ENCODE data around the gene CDC25B.
"Not testable (repeated sequence)": the region's sequence is repeated elsewhere in the genome, so short reads cannot be mapped to it uniquely, and the experiment has no call there.

CDC25B gene

DNA sequence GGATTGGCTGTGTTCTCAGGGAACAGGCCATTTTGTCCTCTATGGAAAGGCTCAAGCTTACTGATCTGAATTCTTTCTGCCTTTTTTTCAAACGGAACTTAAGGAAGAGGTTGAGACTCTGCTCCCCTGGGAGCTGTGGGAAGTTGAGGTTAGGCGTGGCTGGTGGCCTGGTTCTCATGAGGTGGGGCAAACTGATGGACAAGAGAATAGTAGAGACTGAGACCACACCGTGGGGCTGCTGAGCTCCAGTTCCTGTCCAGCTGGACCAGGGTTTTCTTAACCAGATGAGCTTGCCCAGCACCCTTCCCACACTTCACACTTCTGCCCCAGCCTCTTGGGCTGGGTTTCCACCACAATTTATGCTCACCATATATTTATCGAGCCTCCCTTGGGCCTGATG lies 30.3 kb downstream of the CDC25B start:
- H3K4me3 Mint-ChIP-seq: no peak overlapping the region
- H3K9me3 Mint-ChIP-seq: no peaks in the 10 kb centered on the region
- no peak for DNase-seq
- H3K27ac Mint-ChIP-seq: no peak overlapping the region
- H3K27me3 Mint-ChIP-seq: no peaks in the 10 kb centered on the region
- H3K4me1 Mint-ChIP-seq: peaks cover 11 to 14% of the 10 kb centered on the region in 2 donors
- ATAC-seq (replicated peaks): no peak
- peaks cover 31 to 45% of the 10 kb centered on the region in 2 donors for H3K36me3 Mint-ChIP-seq

DNA sequence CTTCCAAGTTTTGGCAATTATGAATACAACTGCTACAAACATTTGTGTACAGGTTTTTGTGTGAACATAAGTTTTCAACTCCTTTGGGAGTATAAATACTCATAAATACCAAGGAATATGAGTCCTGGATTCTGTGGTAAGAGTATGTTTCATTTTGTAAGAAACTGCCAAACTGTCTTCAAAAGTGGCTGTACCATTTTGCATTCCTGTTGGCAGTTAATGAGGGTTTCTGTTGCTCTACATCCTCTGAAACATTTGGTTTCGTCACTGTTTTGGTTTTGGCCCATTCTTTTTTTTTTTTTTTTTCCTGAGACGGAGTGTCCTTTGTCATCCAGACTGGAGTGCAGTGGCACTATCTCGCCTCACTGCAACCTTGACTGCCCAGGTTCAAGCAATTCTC lies 32.7 kb downstream of the CDC25B start:
- H3K27me3 Mint-ChIP-seq: no peaks in the 10 kb centered on the region
- ATAC-seq (replicated peaks): no peak
- no peak overlapping the region for H3K27ac Mint-ChIP-seq
- DNase-seq: no peak
- peaks cover 8 to 9% of the 10 kb centered on the region in 2 donors for H3K4me1 Mint-ChIP-seq
- H3K36me3 Mint-ChIP-seq: peaks cover 27 to 35% of the 10 kb centered on the region in 2 donors
- H3K9me3 Mint-ChIP-seq: no peaks in the 10 kb centered on the region
- no peak overlapping the region for H3K4me3 Mint-ChIP-seq

DNA sequence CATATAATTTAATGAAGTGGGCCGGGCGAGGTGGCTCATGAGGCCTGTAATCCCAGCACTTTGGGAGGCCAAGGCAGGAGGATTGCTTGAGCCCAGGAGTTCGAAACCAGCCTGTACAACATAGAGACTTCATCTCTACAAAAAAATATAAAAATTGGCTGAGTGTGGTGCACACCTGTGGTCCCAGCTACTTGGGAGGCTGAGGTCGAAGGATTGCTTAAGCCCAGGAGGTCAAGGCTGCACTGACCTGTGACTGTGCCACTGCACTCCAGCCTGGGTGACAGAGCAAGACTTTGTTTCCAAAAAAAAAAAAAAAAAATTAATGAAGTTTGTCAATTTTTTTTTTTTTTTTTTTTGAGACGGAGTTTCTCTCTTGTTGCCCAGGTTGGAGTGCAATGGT lies 33.8 kb downstream of the CDC25B start:
- not testable (repeated sequence) for ATAC-seq (replicated peaks); H3K9me3 Mint-ChIP-seq; H3K4me1 Mint-ChIP-seq; H3K27me3 Mint-ChIP-seq; H3K4me3 Mint-ChIP-seq; DNase-seq; H3K27ac Mint-ChIP-seq
- H3K36me3 Mint-ChIP-seq: peaks cover 23 to 31% of the 10 kb centered on the region in 2 donors

DNA sequence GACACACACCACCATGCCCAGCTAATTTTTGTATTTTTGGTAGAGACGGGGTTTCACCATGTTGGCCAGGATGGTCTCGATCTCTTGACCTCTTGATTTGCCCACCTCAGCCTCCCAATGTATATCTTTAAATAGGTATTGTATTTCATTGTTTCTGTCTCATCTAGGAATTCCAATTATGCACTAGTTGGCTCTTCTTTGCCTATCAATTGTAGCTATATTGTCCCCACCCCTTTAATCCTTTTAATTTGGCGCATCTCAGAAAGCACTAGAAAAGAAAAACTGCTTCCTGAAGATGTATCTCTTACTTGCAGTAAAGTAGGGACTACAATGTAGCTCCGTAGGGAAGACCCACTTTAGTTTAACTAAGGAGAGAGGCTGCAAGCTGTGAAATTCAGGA lies 40.0 kb downstream of the CDC25B start:
- Mint-ChIP-seq H3K27ac (no peak overlapping the region), H3K27me3 (no peaks in the 10 kb centered on the region), H3K36me3 (peaks cover 6 to 9% of the 10 kb centered on the region in 2 donors), H3K4me3 (no peak overlapping the region), H3K4me1 (peaks cover 0 to 3% of the 10 kb centered on the region in 2 donors), H3K9me3 (no peaks in the 10 kb centered on the region)
- no peak for DNase-seq
- no peak for ATAC-seq (replicated peaks)

DNA sequence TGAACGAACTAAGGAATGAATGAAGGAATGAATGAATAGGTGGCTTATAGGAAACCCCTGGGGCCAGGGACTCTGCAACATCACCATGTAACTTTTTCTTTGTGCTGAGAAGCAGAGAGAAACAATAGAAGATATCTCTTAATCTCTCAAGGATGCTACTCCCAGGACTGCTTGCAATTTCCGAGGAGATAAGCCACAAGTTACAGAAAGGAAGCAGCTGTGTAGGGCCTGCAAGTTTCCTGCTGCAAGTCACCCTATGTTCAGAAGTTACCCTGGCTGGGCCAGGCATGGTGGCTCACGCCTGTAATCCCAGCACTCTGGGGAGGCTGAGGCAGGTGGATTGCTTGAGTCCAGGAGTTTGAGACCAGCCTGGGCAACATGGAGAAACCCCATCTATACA lies 43.2 kb downstream of the CDC25B start:
- ATAC-seq (replicated peaks) (no peak), DNase-seq (no peak)
- Mint-ChIP-seq H3K27ac (no peak overlapping the region), H3K36me3 (peaks cover 5 to 9% of the 10 kb centered on the region in 2 donors), H3K9me3 (no peaks in the 10 kb centered on the region), H3K27me3 (no peaks in the 10 kb centered on the region), H3K4me1 (peaks cover 0 to 3% of the 10 kb centered on the region in 2 donors), H3K4me3 (no peak overlapping the region)

DNA sequence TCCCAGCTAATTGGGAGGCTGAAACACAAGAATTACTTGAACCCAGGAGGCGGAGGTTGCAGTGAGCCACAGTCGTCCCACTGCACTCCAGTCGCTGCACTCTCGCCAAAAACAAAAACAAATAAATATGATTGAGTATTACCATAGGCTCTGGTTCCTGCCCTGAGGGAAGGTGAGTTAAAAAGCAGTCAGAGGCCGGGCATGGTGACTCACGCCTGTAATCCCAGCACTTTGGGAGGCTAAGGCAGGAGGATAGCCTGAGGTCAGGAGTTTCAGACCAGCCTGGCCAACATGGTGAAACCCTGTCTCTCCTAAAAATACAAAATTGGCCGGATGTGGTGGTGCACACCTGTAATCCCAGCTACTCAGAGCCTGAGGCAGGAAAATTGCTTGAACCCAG lies 44.1 kb downstream of the CDC25B start:
- not testable (repeated sequence) for H3K27me3 Mint-ChIP-seq; H3K4me3 Mint-ChIP-seq; H3K36me3 Mint-ChIP-seq; H3K4me1 Mint-ChIP-seq; H3K9me3 Mint-ChIP-seq; ATAC-seq (replicated peaks); DNase-seq
- H3K27ac Mint-ChIP-seq: peak overlapping the region; percentile 83

DNA sequence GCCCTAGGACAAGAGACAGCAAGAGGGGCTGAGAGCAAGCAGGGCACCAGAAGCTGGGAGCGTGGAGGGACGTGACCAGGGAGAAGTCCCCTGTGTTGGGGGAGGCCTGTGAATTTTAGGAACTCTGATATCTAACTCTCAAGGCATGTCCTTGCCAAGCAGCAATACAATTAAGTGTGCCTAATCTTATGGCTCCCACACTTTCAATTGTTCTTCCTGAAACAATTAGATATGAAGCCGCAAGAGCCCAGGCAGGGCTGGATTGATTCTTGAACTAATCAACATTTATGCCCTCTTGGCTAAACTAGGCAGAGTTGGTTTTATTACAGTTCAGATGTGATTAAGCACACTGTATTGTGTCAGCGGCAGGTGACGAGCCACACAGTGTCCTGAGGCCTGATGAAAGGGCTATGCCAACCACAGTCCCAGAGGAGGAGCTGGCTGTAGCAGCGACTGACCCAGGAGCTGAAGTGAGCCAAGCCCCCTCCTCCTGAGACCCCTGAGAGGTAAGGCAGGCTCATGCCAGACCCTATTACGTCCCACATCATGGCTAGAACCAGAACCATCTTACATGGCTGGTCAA lies 46.3 kb downstream of the CDC25B start:
- peaks cover 5 to 14% of the 10 kb centered on the region in 2 donors for H3K4me1 Mint-ChIP-seq
- ATAC-seq (replicated peaks) (no peak), DNase-seq (no peak)
- no peaks in the 10 kb centered on the region for H3K9me3 Mint-ChIP-seq
- H3K4me3 Mint-ChIP-seq: no peak overlapping the region
- H3K27ac Mint-ChIP-seq: no peak overlapping the region
- no peaks in the 10 kb centered on the region for H3K27me3 Mint-ChIP-seq
- peaks cover 4 to 6% of the 10 kb centered on the region in 2 donors for H3K36me3 Mint-ChIP-seq

DNA sequence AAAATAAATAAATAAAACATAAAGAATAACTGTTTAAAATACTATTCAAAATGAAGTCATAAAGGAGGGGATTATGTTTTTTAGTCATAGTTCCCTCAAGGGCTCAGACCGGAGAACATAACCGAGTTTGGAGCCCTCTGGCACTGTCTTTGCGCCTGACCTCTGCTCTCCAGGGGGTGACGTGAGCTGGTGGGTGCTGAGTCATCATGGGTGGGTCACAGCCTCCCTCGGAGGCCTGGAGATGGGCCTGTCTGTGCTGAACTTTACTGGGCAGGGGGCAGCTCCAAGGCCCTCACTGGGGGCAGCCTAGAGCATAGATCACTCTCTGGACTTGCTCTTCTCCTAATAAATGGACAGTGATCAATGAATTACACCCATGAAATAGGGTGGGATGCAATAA lies 47.4 kb downstream of the CDC25B start:
- Mint-ChIP-seq H3K27ac (no peak overlapping the region), H3K4me1 (peaks cover 12 to 25% of the 10 kb centered on the region in 2 donors), H3K36me3 (peaks cover 6% of the 10 kb centered on the region in 2 donors), H3K9me3 (no peaks in the 10 kb centered on the region), H3K27me3 (no peaks in the 10 kb centered on the region), H3K4me3 (no peak overlapping the region)
- ATAC-seq (replicated peaks): no peak
- no peak for DNase-seq

DNA sequence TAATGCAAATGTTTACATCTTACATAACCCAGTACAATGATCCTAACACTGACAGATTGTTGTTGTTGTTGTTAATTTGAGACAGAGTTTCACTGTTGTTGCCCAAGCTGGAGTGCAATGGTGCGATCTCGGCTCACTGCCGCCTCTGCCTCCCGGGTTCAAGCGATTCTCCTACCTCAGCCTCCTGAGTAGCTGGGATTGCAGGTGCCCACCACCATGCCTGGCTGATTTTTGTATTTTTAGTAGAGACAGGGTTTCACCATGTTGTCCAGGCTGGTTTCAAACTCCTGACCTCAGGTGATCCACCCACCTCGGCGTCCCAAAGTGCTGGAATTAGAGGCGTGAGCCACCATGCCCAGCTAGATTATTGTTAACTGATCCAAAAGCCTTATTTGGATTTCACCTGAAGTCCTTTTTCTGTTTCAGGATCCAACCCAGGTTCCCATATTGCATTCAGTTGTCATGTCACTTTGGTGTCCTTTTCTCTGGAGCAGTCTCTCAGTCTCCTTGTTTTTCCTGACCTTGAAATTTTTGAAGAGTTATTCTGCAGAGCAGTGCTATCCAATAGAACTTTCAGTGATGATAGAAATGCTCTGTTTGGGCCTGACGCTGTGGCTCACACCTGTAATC lies 48.0 kb downstream of the CDC25B start:
- DNase-seq; ATAC-seq (replicated peaks); H3K9me3 Mint-ChIP-seq; H3K4me3 Mint-ChIP-seq; H3K27me3 Mint-ChIP-seq; H3K27ac Mint-ChIP-seq; H3K36me3 Mint-ChIP-seq: not testable (repeated sequence)
- H3K4me1 Mint-ChIP-seq: peaks cover 15 to 31% of the 10 kb centered on the region in 2 donors

DNA sequence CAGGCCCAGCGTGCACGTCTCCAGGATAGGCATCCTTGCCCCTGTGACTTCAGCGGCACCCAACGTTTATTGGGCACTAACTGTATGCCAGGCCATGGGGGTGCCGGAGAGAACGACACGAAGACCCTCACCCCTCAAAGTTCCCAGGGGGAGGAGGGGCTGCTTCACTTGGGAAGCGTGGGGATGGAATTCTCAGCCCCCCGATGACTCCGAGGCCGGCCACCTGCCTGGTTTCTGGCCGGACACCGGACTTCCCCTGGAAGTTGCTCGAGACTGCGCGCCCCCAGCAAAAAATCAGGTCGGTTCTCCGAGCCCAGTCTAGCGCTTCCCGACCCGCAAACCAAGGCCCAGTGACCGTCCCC lies 50.2 kb downstream of the CDC25B start:
- H3K4me1 Mint-ChIP-seq: peaks cover 15 to 35% of the 10 kb centered on the region in 2 donors
- peaks cover 4 to 14% of the 10 kb centered on the region in 2 donors for H3K36me3 Mint-ChIP-seq
- no peaks in the 10 kb centered on the region for H3K27me3 Mint-ChIP-seq
- ATAC-seq (replicated peaks): no peak
- peak overlapping the region; percentile 95 for H3K27ac Mint-ChIP-seq
- no peaks in the 10 kb centered on the region for H3K9me3 Mint-ChIP-seq
- no peak for DNase-seq
- H3K4me3 Mint-ChIP-seq: peak overlapping the region; percentile 91 to 94

DNA sequence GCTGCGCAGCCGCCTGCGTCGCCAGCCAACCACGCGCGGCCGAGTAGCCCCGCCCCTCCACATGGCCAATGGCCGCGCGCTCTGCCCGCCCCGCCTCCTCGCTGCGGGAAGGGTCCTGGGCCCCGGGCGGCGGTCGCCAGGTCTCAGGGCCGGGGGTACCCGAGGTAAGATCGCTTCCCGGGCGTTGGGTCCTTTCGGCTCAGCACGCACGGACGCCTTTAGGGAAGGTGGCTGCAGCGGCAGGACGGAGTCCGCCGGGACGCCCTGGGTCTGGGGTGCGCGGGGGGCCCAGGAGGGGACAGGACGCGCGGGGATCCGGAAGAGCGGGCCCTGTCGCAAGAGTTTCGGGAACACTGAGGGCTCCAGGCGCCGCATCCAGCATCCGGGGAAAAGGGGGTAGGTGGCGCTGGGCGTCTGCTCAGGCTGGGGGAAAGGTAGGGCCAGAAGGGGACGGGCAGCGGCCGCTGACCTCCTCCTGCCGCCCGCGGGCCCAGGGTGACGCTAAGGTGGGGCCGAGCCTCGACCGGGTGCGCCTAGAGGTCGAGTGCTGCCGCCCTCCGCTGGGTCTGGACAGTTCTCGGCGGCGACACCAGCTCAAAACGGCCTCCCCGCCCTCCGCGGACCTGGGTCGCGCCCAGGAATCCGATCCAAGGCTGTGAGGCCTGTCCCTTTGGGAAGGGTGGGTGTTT lies 50.8 kb downstream of the CDC25B start, which contains the start of gene MAVS:
TSS of gene MAVS (plus strand) at position 95 of the 689 bp plus-strand sequence. CDS start 7,791 bp downstream, outside the sequence.
- Mint-ChIP-seq H3K9me3 (no peaks in the 10 kb centered on the region), H3K36me3 (peaks cover 4 to 14% of the 10 kb centered on the region in 2 donors), H3K4me1 (peaks cover 15 to 35% of the 10 kb centered on the region in 2 donors), H3K27ac (peak within 1 kb of the TSS; percentile 95), H3K4me3 (peak within 1 kb of the TSS; percentile 91 to 94), H3K27me3 (no peaks in the 10 kb centered on the region)
- ATAC-seq (replicated peaks) (peak; percentile 94 to 97), DNase-seq (peak; percentile 80)

DNA sequence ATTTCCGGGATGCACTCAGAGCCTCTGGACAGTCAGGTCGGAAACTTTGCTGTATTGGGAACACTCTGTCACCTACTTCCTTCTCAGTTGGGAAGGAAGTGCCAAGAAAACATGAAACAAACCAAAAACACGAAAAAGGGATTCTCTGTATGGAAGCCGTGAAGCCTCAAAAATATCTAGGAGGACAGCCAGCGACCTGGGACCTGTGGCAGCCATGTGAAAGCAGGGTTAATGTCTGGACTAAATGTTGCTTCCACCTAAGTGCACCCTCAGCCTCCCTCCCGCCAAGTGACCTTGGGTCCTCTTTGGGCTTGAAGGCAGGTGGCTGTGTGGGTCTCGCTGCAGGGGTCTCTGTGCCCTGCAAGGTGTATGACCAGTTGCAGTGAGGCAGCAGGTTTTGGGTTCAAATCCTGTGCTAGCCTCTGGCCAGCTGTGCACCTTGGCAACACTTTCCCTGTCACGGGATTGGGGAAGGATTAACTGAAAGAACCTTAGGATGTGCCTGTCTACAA lies 51.4 kb downstream of the CDC25B start:
- H3K27ac Mint-ChIP-seq: peak overlapping the region; percentile 95
- peaks cover 15 to 35% of the 10 kb centered on the region in 2 donors for H3K4me1 Mint-ChIP-seq
- H3K36me3 Mint-ChIP-seq: peaks cover 4 to 14% of the 10 kb centered on the region in 2 donors
- ATAC-seq (replicated peaks) (no peak), DNase-seq (no peak)
- no peaks in the 10 kb centered on the region for H3K27me3 Mint-ChIP-seq
- peak overlapping the region; percentile 91 to 94 for H3K4me3 Mint-ChIP-seq
- no peaks in the 10 kb centered on the region for H3K9me3 Mint-ChIP-seq

DNA sequence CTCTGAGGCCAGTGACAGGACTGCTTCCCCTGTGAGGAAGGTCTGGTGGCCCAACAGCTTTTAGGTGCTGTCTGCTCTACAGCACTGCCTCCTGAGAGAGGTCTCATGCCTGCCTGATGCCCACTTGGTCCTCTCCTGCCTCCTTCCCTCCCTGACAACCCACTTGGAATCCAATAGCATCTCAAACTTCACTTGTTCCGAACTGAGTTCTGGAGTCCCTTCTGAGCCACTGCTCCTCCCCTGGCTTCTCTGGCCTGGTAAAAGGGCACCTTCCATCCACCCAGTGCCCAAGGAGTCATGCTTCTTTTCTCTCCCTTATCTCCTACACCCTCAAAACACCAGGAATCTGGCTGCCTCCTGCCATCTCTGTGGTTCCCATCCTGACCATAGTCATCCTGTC lies 52.5 kb downstream of the CDC25B start:
- DNase-seq (no peak), ATAC-seq (replicated peaks) (no peak)
- peaks cover 4 to 14% of the 10 kb centered on the region in 2 donors for H3K36me3 Mint-ChIP-seq
- H3K9me3 Mint-ChIP-seq: no peaks in the 10 kb centered on the region
- peak overlapping the region; percentile 74 for H3K27ac Mint-ChIP-seq
- H3K27me3 Mint-ChIP-seq: no peaks in the 10 kb centered on the region
- H3K4me1 Mint-ChIP-seq: peaks cover 15 to 35% of the 10 kb centered on the region in 2 donors
- H3K4me3 Mint-ChIP-seq: peak overlapping the region; percentile 46 to 91

DNA sequence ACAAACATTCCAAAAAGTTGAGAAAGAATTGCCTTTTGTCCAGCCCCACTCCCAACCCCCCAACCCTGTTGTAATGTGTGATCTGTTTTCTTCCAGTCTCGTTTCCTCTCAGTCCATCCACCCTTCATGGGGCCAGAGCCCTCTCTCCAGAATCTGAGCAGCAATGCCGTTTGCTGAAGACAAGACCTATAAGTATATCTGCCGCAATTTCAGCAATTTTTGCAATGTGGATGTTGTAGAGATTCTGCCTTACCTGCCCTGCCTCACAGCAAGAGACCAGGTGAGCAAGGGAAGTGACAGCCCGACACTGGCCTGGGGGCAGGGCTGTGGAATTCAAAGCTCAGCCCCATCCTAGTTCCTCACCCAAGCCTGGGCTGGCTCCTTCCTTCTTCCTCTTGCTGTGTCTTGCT lies 58.4 kb downstream of the CDC25B start:
- Mint-ChIP-seq H3K36me3 (peaks cover 26 to 39% of the 10 kb centered on the region in 2 donors), H3K4me1 (peaks cover 6 to 13% of the 10 kb centered on the region in 2 donors), H3K27me3 (no peaks in the 10 kb centered on the region), H3K27ac (no peak overlapping the region), H3K9me3 (no peaks in the 10 kb centered on the region), H3K4me3 (no peak overlapping the region)
- DNase-seq (no peak), ATAC-seq (replicated peaks) (no peak)
